ENCODE measurements around the gene KCNQ5.

The KCNQ5 gene

DNA sequence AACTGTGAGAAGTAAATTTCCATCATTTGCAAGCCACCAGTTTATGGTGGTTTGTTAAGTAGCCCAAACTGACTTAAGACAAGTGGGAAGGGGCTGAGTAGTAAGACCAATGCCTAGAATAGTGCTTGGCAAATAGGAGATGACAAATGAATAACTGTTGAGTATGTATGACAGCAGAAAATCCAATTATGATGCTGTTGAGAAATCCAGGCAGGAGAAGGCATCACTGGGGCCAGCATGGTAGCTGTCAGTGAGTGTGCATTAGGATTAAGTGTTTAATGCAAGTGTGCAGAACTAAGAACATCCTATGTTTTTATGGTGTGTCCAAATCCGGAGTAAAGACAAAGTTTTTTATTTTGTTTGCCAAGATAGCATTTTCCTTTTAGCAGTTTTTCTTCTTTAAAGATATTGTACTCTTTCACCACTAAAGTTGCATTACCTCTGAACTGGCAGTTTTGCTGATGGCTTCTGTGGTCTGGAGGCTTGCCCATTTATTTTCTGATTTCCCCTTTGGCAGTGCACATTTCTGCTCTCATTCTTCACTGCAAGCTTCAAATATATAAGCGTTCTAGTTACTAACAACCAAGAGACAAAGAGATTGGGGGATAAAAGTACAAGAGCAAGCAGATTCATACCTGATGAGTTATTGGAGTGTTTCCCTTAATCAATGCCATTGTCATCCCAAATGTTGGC, 289.7 kb downstream of the KCNQ5 start:
- no peak for DNase-seq (ENCODE audit: low read depth)

DNA sequence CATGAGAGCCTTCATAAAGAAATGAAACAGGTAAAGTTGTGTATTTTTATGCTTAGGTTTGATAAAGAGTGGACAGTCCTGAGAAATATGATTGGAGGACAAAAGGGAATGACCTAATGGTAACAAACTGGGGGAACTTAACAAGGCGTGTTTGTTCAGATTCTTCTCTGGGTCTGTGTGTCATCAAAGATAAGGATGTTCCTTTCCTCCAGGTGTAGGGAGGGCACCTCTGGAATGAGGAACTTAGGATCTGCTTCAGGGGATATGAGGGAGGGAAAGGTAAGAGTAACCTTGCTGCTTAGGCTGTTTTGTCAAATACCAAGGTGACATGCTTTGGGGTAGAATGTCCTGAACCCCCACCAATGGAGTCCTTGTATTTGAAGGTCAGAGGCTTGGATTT, 291.9 kb downstream of the KCNQ5 start:
- no peak for DNase-seq (ENCODE audit: low read depth)

DNA sequence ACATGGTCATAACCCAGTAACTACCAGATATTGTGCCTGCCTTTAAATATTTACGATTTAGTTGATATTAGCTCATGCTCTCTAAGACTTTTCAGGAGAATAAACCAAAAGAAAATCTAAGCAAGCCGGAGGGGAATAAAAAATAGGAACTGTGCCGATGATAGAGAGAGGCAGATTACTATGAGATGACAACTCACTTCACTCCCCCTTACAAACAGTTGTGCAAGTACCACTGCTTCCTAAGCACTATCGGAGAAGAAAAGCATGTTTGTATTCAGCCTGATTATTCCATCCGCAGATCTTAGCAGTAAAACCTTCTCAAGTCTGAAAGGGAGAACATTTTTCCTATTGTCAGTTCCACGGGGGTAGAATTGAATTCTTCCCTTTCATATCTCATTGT, 294.4 kb downstream of the KCNQ5 start:
- DNase-seq (ENCODE audit: low read depth) = no peak

DNA sequence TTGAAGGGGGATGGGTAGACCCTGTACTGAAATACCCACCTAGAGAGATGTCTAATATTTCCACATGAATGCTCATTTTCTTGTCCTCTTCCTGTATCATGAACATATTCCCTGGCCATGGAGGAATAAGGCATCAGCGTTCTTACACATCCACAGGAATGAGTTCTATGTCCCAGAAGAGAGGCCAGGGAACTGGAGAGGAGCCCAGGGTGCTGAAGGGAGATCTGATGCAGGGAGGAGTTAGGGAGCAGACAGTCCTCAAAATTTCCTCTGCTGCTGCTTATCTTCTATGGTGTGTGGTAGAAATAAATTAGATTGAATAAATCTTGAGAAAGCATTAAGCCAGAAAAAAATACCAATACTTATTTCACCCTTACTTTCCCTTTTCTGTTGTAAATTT, 295.0 kb downstream of the KCNQ5 start:
- no peak for DNase-seq (ENCODE audit: low read depth)

DNA sequence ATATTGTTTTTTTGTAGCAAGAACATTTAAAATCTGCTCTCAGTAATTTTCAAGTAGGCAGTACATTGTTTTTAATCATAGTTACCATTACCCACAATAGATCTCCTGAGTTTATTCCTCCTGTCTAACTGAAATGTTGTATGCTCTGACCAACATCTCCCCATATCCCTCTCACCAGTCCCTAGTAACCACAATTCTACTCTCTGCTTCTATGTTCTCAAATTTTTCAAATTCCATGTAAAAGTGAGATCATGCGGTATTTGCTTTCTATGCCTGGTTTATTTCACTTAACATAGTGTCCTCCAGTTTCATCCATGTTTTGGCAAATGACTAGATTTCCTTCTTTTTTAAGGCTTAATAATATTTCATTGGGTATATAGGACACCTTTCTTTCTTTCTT, 300.5 kb downstream of the KCNQ5 start:
- no peak for DNase-seq (ENCODE audit: low read depth)

DNA sequence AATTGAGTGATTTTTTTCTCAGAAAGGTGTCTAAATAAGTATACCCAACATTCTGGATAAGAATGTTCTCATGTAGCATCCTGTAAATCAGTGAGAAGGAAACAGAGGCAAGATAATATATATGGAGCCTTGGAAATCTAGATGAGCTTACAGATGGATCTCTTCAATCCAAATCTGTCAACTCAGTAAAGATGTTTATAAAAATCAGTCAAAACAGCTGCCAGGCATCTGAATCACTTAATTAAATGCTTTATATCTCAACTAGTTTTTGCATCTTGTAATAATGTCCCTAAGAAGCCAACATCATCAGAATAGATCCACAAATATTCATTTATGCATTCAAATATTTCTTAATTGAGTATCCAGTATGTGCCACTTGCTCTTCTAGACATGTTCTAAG, 303.3 kb downstream of the KCNQ5 start:
- DNase-seq (ENCODE audit: low read depth) = no peak

DNA sequence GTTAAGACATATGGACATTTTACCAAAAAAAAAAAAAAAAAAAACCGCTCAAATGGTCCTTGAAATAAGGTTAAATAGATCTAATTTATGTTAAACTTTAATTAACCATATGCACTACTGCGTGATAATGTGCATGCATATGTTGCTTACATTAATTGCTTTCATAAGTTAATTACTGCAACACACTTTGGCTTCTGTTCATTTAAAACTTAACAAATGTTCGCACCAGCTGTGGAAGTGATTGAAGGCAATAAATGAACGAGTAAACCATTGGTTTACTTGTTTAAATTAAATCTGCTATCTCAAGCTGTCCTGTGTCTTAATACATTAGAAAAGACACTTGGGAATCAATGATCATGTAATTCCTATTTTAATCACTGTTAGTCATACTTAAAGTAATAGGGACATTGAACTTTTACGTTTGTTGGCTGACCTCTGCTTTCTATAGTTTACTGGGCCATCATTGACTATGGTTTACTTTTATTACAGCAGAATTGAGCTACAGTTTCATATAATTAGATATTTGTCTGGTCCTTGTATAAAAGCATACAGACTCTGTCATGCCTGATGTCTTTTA, 308.8 kb downstream of the KCNQ5 start:
- no peak for DNase-seq (ENCODE audit: low read depth)

DNA sequence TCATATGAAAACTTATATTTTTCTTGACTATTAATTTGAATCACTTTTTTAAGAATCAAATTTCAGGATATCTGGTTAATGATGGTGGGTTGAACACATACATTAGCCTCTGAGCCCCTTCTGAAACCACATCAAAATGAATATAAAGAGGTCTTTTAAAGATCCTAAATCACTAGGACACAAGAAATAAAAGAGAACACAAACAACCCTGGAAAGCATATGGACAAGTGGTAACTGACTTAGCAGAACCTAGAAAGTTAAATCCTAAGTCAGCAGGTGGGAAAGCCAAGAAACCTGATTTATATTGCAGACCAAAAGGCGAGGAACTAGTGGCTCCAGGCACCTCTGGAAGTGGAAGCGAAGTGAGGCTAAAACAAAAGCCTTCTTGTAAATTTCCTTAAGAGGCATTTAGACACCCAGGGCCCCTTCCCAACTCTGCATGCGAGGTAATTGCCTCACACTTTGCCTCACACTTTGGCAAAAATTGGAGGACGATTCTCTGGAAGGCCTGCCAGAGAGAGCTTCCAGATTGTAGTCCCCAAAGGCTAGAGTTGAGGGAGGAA, 309.5 kb downstream of the KCNQ5 start:
- no peak for DNase-seq (ENCODE audit: low read depth)

DNA sequence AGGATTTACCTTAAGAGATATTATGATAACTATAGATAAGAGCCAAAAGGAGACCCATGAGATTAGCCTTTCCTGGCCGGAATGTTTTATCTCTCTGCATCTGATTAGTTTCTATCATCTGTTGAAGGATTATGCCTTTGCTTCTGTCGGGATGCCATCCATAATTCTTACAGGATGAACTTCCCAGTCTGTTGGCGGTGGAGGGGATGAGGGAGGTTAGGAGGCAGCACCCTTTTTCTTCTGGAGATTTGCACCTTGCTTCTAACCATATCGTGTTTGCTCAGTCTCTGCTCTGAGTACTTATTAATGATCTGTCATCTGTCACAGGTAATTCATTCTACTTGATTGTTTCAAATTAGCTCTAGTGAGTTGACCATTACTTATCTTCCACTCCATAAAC, 311.4 kb downstream of the KCNQ5 start:
- DNase-seq (ENCODE audit: low read depth) = no peak

DNA sequence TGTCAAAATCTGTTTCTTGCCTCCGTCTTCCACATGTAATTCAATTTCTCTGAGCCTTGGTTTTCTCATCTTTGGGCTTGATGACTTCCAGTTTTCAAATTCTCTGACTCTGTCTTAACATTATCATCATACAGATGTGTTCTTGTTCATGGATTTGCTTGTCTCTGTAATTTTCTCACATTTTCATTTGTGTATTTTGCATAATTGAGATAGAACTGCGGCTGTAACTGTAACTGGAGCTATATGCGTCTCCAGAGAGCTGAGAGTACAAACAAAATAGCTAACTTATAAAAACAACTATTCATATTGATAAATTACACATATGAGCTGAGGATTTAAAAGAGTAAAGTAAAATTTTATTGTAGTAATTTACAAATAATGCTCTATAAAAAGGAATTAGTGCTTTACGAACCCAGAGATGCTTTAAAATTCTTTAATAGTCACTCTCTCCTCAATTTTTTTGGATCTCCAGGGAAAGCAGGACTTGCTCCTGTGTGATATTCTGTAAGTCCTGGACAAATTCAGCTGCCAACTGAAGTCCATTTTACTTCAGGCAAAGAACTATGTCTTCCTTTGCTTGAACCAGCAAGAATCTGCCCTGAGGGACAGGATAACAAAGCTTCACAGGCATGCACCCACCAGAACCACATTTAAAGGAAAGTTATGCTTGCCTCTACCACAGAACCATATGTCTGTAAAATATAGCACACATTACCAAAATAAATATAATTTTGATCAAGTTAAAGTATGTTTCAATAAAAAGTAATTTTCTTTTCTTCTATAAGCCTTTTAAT, 315.1 kb downstream of the KCNQ5 start:
- no peak for DNase-seq (ENCODE audit: low read depth)

DNA sequence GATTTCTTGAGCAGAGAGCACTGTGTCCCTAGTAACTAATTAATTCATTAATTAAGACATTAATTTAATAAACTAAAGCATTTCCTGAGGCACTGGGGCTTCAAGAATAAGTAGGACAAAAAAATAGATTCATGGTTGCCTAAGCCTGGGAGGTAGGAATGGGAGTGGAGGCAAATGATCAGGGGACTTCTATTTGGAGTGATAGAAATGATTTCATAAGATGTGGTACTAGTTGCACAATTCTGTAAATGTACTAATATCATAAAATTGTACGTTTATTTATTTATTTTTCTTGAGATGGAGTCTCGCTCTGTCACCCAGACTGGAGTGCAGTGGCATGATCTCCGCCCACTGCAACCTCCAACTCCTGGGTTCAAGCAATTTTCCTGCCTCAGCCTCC, 316.2 kb downstream of the KCNQ5 start:
- no peak for DNase-seq (ENCODE audit: low read depth)

DNA sequence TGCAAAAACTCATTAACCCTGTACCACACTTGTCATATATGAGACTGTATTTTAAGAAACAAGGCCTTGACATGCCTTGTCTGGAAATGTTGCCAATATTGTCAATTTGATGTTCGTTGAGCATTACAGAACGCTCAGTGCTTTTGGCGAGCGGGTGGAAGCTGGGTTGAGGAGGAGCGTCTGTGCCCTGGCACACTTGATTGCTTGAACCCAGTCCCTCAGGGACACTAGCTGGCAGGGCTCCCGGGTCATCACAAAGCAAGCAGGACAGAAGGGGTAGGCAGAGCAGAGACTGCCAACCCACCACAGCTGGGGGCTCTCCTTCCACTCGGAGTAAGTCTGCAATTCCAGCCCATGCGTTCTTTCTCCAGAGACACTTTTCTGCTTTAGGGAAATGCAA, 317.1 kb downstream of the KCNQ5 start:
- no peak for DNase-seq (ENCODE audit: low read depth)

DNA sequence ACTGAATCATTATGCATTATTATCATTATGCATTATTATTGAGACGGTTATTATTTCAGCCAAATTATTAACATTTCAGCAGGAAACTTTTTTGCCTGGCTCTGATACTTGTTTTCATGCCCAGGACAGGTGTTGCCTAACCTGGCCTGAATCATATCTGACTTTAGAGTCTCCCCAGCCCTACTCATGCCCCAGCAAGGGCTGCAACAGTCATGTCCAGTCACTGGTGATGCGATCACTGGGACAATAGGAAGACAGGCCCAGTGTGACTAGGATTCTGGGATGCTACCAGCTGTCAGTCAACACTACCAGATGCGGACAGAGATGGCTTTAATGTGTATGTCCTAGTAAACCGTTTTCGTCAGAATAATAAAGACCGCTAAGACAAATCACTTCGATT, 318.4 kb downstream of the KCNQ5 start:
- no peak for DNase-seq (ENCODE audit: low read depth)

DNA sequence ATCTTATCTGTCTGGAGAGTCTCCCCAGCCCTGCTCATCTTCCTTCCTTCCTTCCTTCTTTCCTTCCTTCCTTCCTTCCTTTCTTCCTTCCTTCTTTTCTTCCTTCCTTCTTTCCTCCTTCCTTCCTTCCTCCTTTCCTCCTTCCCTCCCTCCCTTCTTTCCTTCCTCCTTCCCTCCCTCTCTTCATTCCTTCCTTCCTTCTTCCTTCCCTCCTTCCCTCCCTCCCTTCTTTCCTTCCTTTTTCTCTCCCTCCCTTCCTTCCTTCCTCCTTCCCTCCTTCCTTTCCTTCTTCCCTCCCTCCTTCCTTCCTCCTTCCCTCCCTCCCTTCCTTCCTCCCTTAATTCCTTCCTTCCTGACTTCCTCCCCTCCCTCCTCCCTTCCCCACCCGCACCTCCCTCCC, 319.4 kb downstream of the KCNQ5 start:
- DNase-seq (ENCODE audit: low read depth) = no peak

DNA sequence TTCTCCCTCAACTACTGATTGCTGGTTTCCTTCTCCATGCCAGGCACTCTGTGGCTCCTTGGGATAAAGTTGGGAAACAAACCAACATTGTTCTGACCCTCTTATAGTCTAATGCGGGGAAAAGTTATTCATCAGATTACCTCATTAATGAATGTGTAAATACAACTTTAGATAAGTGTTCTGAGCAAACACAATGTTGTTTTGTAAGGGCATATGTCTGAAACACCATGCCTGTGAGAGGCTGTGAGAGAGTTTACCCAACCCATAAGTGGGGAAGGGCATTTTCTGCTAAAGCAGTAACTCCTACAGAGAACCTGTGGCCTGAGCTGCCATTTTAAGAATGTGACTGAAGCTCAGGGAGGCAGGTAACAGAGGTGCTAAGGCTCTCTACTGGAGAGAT, 319.9 kb downstream of the KCNQ5 start:
- no peak for DNase-seq (ENCODE audit: low read depth)

DNA sequence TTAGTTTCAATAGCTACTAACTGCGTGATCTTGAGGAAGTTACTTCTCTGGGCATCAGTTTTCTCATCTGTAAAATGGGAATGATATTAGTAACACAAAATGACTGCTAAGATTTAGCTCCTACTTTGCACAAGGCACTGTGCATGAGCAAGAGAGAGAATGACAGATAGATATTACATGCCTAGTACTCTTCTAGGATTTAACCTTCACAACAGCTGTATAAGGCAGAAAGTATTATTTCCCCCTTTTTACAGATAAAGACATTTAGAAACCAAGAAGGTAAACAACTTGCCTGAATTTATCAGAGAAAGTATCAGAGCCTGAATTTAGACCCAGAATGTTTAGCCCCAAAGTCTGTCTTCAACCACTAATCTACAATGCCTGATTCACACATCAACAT, 321.8 kb downstream of the KCNQ5 start:
- no peak for DNase-seq (ENCODE audit: low read depth)

DNA sequence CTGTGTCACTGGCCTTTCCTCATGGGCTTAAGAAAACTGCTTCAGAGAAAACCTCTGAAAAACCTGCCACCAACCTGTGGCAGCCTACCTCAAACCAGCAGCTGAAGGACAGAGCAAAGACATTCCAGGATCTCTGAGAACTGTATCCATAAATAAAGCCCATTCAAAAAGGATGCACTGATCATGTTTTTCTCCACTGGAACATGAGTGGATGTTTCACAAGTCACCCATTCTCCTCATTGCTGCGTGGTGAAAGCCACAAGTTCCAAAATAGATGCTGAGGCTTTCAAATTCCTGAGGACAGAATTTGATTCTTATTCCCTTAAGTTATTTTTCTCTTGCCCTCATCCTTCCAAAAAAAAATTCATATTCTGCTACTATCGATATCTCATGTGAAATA, 322.8 kb downstream of the KCNQ5 start:
- no peak for DNase-seq (ENCODE audit: low read depth)

DNA sequence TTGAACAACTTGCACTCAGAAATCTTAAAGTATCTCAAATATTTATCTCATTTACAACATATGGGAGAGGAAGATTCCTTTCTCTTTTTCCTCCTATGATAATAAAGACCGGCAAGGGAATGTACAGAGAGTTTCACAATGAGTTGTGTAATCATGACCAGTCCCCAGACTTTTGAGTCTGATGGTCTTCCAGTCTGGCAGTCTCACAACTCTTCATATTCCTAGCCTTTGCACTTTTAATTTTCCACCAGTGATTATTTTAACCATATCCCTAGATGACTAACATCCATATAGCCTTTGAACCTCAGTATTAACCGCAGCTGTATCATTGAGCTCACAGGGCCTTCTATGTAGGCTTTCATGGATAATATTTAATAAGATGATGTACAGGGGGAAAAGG, 324.9 kb downstream of the KCNQ5 start:
- DNase-seq (ENCODE audit: low read depth) = no peak

DNA sequence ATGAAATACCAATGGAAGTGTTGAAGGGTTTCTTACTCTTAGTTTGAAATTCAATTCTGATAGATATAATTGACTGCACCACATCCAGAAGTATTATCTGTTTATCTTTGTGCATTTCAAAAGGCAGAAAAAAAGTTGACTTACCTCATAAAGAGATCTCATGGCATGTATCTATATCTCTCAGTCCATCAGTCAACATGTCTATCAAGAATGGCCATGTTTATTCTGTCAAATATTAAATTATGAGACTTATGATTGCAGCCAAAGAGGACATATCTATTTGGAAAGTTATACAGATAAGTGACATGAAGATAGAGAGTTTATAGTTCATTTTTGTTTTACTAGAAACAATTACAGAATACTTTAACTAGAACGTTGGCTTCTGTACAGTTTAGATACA, 325.7 kb downstream of the KCNQ5 start:
- DNase-seq (ENCODE audit: low read depth) = no peak

DNA sequence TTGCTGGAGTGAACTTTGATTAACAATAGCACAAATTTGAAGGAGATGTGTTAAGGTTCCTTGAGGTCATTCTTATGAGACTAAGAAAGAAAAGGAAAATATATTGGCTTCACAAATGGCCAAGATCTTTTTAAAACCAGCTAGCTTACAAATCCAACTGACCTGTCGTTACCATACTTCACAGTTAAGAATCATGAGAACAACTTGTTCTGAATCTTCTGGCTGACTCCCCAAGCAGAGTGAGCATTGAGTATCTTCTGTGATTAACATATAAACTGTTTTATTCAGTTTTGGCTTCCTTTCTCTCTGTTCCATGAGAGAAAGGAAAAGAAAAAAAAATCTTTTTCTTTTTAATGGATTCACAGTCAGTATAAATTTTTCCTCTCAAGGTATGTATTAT, 326.3 kb downstream of the KCNQ5 start:
- DNase-seq (ENCODE audit: low read depth) = no peak

DNA sequence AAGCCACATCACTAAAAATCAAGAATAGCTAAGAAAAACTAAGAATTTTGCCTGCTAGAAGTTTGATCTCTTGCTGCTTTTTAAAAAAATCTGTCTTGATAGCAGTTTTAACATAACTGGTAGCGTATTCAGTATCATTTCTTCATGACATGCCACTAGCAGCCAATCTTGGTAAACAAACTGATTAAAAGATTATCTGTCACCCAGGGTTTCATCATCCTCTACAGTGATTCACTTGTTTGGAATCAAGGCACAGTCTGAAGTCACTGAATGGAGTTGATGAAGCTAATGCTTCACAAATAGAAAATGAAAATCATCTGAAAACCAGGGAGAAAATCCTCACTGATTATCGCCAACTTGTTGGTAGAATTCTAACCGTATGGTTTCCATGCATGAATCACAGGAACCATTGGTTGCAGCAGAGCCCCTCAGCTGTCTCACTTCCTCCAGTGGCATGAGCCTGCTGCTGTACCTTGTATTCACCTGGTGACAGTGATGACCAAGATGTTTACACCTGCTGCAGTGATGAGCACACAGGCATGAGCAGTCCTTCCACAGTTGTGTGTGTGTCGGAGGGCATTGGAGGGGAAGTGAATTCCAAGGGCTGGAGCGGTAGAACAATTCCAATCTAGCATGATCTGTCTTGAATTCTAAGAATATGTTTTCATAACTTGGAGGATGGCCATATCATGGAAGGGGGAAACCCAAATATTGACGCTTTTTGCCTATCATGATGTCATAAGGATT, 328.4 kb downstream of the KCNQ5 start:
- DNase-seq (ENCODE audit: low read depth) = no peak
